ENCODE measurements around the gene PPFIBP1. TPM values are rescaled to one million over a fixed set of nuclear protein-coding genes. Genes with fewer than 3 reads are reported as not detected.

PPFIBP1 gene
- total RNA-seq, 2 donors from 2014 or later: 77.5 to 105 TPM

- intact Hi-C loops (cut with DNase I): loop anchor here in 1 of 2 donors (10.0 kb wide), 1 partner anchor 71 kb away; no protein-coding TSS in a partner anchor
- no peak for DNase-seq (ENCODE audit: low spot score)
Observed at GRCh38 chr12:27553941-27554340, 29.9 kb downstream of the PPFIBP1 start.

- intact Hi-C loops (cut with DNase I): loop anchor here in 1 of 2 donors (10.0 kb wide), 1 partner anchor 70 kb away; no protein-coding TSS in a partner anchor
- peak; percentile 88 for DNase-seq (ENCODE audit: low spot score)
Observed at GRCh38 chr12:27554421-27555186, 30.6 kb downstream of the PPFIBP1 start.

GRCh38 chr12:27555361-27555760 lies 31.4 kb downstream of the PPFIBP1 start:
- no peak for DNase-seq (ENCODE audit: low spot score)
- intact Hi-C loops (cut with DNase I): loop anchor here in 1 of 2 donors (10.0 kb wide), 1 partner anchor 69 kb away; no protein-coding TSS in a partner anchor

DNA sequence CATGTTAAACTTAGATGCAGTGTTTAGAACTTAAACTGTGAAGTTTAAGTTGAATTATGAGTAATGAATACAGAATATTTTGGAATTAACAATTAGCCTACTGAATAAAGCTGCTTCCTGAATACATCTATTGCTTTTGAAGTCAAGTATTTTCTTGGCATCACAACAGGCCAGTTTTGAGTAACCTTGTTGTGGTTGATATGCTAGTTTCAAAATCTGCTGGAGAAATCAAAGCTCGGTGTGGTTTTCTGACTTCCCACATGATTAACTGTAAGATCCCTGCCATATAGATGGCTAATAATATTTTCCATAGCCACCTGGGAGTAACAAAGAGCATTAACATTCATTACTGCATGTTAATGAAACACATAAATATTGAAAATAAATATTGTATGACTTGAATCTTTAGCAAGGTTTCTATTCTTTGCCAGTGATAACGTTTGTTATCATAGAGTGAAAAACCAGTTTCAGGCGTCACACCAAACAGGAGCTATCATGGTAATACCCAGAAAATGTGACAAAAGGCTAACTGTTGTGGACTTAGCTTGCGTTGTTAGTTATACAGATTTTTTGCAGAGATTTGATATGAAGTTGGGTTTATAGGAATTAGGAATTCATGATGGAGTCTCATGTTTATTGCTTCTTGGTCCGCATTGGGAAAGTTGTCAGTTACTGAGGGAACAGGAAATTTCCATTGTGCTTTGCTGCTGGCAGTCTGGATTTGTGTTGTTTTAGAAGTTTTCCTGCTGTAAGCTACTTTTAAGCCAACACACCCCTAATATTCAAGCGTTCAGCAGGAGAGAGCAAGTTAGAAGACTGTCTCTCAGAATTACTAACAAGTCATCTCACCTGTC lies 32.1 kb downstream of the PPFIBP1 start:
- DNase-seq (ENCODE audit: low spot score): no peak
- intact Hi-C loops (cut with DNase I): loop anchor here in 1 of 2 donors (10.0 kb wide), 1 partner anchor 69 kb away; no protein-coding TSS in a partner anchor

- intact Hi-C loops (cut with DNase I): no loop called here
- DNase-seq (ENCODE audit: low spot score): no peak
Observed at GRCh38 chr12:27560126-27560525, 36.1 kb downstream of the PPFIBP1 start.

- intact Hi-C loops (cut with DNase I): no loop called here
- DNase-seq (ENCODE audit: low spot score): no peak
Observed at GRCh38 chr12:27561535-27562350, 37.7 kb downstream of the PPFIBP1 start.

DNA sequence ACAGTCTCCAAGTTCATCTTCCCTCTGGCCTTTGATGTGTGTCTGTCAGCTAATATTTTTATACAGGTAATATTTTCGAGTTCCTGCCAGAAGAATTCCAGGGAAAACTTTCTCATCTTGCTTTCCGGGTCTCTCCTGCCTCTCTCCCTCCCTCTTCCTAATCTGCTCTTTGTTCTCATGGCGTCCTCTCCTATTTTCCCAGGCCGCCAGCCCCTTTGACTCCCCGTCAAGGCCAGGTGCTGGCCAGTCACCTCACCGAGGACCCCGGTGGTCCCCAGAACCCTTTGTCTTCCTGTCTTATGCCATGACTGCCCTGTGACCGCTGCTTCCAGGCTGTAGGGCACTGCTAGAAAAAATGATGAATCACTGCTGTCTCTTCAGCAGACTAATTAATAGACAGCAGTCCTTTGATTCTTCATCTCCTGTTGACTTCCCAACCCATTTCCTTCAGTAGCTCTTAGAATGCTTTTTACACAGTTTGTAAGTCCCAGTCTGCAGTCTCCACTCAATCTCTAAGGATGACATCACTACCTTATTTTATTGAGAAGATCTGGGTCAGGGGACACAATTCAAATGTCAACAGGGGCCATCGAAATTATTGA lies 40.7 kb downstream of the PPFIBP1 start:
- no peak for DNase-seq (ENCODE audit: low spot score)
- intact Hi-C loops (cut with DNase I): no loop called here

- intact Hi-C loops (cut with DNase I): no loop called here
- DNase-seq (ENCODE audit: low spot score): no peak
Observed at GRCh38 chr12:27566159-27566558, 42.2 kb downstream of the PPFIBP1 start.

- intact Hi-C loops (cut with DNase I): no loop called here
Observed at GRCh38 chr12:27566626-27567025, 42.6 kb downstream of the PPFIBP1 start.

DNA sequence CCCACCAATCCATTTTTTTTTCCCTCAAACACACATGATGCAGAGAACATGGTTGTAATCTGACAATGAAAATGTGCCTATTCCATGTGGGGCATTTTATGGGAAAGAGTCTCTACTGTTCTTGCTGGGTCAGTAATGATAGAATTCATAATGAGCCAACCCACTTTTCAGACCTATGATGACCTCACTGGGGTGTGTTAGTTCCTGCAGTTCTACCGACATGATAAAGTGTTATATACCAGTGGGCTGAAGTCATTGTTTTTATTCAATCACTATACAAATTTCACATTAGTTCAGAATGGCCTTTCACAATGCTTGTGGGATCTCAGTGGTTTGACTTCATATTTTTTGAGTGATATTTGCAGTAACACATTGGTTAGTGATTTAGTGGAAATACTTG lies 47.5 kb downstream of the PPFIBP1 start:
- intact Hi-C loops (cut with DNase I): no loop called here
- DNase-seq (ENCODE audit: low spot score): no peak

More at GRCh38 chr12:27566626-27567025, 42.6 kb downstream of the PPFIBP1 start:
- DNase-seq (ENCODE audit: low spot score): no peak

DNA sequence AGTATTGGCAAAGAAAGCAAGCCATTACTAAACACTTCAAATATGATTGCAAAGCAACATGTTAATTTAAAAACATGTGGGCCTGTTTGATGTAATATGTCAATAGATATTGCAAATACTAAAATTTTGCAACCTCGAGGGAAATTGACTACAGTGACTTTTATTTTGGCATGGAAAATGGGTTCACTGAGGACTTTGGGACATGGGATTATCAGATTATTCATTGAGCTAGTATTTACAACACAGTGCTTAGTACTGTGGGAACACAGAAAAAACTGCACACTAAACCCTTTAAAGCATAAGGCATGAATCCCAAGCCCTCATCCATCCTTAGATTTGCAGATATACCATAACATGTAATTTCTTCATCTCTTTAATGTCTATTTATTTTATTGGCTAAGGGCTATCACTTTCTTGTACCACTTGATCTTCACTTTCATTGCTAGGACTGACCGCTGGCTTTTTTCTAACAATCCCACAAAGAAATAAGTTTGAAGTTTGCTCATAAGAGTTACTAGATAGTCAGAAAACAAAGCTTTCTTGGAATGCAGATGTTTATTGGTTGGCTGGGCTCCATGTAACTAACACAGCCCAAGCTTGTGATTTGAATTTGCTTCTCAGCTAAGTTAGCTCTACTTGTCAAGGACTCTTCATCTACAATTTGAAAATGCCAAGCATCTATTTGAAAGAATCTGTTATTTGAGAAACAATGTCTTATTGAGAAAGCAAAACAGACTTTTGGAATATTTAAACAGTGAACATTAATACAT lies 48.7 kb downstream of the PPFIBP1 start:
- intact Hi-C loops (cut with DNase I): no loop called here

DNA sequence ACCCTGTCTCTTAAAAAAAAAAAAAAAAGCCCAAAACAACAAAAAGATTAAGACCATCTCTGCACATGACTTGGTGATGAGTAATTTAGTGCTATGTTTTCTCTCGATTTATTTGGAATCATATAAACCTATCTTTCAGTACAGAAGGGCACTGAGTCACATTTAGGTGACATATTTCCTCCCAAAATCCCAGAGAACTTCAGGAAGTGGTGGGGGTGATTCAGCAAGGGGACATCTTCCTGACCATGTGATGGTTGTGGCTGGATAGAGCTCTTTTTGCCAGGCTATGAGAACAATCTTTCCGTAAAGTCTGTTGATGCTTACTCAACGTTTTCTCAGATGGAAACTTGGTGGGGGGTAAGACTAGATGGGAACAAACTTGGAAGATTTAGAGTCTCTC lies 50.0 kb downstream of the PPFIBP1 start:
- DNase-seq (ENCODE audit: low spot score): no peak
- intact Hi-C loops (cut with DNase I): no loop called here

More for the DNA sequence above, 48.7 kb downstream of the PPFIBP1 start:
- no peak for DNase-seq (ENCODE audit: low spot score)

GRCh38 chr12:27575090-27575761 lies 51.2 kb downstream of the PPFIBP1 start:
- intact Hi-C loops (cut with DNase I): no loop called here

GRCh38 chr12:27575762-27576118 lies 51.7 kb downstream of the PPFIBP1 start:
- no peak for DNase-seq (ENCODE audit: low spot score)
- intact Hi-C loops (cut with DNase I): no loop called here

More at GRCh38 chr12:27575090-27575761, 51.2 kb downstream of the PPFIBP1 start:
- no peak for DNase-seq (ENCODE audit: low spot score)

- no peak for DNase-seq (ENCODE audit: low spot score)
- intact Hi-C loops (cut with DNase I): no loop called here
Observed at GRCh38 chr12:27576667-27577347, 52.8 kb downstream of the PPFIBP1 start.

- no peak for DNase-seq (ENCODE audit: low spot score)
- intact Hi-C loops (cut with DNase I): no loop called here
Observed at GRCh38 chr12:27577688-27578087, 53.7 kb downstream of the PPFIBP1 start.

DNA sequence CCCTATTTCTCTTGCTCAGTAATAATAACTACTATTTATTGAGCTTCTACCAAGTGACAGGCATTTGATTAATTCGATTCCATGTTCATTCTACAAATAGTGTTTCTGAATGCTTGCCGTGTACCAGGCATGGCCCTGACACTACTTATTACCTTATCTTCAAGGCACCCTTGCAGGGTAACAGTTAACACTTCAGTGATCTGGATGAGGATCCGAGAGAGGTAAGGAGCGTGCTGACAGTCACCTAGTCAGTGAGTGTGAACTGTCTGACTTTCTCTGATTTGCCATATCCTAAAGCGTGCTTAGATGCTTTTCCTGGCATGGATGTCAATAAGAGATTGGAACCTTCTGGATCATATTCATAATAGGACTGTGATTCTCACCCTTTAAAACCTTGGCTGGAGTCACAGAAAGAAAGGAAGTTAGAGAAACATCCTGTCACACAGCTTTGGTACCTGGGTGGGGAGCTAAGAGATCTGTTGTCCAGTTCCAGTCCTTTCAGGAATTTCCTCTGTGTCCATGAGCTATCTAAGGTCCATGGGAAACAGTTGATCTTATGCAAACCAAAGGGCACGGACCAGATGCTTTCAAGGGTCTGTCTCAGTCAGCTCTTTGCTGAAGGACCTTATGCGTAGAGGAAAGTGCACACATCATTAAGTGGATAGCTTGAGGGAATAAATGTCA lies 54.8 kb downstream of the PPFIBP1 start:
- intact Hi-C loops (cut with DNase I): no loop called here
- no peak for DNase-seq (ENCODE audit: low spot score)

Data from posterior vena cava (tissue), 2 donors.